GM18502 (cell line): ENCODE data around the gene BMF.
"Not testable (repeated sequence)": the region's sequence is repeated elsewhere in the genome, so short reads cannot be mapped to it uniquely, and the experiment has no call there.

Experiments
- ATAC-seq: cut with Tn5 transposase; IDR thresholded peaks from one replicate; pipeline ENCODE4 v1.9.1; 2021; ENCODE audit warnings: mild to moderate bottlenecking; ENCODE audit not compliant: unreplicated experiment, poor library complexity

The BMF gene

DNA sequence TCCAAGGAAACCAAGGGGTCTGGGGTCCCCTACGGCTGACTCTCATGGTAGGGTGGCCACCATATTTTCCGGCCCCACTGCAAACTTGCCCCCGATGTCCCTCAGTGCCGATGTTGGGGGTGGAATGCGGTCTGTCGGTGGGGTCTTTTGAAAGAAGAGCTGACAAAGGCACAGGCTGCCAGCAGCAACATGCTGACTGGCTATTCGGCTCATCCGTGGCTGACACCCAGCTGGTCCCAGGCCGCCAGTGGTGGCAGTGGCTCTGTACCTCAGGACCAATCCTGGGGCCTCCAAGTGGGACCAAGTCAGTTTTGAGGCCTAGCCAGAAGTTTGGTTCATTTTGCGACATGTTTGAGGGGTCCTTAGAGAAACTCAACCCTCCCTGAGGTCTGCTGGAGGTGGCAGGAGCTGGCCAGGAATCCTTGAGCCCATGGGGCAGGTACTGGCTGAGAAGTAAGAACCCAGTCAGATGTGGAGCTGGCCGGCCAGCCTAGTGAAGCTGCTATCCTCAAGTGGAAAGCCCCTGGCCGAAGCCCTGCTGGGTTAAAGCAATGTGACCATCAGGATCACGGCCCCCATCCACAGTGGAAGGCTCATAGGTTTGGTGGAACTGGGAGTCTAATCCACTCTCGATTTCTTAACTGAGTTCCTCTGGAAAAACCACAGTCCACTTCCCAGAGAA is 17.8 kb downstream of the BMF start:
- ATAC-seq: no peak

DNA sequence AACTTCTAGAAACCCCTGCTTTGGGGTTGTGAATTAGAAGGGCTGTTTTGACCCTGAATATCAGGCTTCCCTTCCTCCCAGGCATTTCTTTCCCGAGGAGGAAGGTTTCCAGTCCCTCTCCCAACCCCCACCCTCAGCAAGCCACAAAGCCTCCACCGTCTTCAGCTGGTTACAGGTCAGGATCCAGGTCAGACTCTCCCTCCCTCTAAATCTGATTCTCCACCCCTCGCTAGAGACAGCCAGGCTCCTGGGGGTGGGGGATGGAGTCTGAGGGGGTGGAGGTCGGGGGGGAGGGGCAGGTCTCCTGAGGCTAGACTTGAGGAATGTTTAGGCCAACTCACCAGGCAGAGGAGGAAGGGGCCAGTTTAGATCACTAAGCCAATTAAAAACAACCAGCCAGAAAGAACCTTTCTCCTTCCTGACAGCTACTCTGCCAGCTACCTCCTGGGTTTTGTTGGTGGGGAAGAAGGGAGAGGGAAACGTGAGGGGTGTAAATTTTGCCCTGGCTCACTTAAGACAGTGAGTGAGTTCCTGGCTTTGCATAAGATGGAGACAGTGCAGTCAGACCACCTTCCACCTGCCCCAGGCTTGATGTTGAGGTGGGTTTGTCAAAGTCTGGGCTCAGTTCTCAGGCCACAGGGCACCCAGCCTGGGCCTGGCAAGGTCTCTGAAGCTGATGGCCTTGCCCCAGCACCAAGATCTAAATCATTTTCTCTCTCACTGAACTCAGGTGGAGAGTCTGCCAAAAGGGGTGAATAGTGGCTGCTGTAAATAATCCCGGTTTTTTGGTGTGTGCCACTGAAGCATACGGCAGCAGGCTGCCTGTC is 19.5 kb downstream of the BMF start:
- no peak for ATAC-seq

DNA sequence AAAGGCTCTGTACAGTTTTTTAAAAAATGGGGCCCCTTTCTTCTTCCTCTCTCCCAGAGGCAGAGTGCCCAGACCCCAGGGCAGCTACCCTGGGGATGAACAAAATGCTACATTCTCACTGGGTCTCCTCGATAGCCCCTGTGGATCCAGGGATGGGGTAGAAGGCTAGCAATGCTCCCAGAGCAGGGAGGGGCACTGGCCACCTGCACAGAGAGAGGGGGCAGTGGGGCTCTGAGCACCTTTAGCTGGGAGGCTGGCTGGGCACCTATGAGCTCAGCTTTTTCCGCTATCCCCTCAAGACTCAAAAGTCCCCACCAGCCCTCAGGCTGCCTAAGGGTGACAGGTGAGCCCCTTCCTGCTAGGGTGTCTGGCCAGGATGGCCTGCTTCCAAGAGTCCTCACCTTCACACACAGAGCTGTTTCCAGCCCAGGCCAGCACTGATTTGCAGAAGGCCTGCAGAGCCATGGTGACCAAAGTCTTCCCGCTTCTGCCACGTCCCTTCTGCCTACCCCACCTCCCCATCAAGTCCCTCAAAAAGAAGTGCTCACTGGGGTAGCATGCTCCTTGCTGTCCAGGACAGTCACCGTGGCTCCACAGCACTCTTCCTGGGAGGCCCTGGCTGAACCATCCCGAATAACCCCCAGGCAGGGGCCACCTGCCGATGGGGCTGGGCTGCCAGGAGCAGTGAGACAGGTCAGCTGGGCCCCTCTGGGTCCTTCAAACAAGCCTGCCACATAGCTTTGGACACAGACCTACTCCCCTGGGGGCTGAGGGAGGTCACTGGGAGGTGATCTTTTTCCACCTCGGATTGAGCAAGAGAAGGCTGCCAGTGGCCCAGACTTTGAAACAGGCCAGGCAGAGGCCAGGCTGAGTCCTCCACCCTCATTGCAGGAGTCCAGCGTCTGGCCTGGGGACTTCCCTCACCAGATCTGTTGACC is 20.4 kb downstream of the BMF start:
- ATAC-seq: no peak

DNA sequence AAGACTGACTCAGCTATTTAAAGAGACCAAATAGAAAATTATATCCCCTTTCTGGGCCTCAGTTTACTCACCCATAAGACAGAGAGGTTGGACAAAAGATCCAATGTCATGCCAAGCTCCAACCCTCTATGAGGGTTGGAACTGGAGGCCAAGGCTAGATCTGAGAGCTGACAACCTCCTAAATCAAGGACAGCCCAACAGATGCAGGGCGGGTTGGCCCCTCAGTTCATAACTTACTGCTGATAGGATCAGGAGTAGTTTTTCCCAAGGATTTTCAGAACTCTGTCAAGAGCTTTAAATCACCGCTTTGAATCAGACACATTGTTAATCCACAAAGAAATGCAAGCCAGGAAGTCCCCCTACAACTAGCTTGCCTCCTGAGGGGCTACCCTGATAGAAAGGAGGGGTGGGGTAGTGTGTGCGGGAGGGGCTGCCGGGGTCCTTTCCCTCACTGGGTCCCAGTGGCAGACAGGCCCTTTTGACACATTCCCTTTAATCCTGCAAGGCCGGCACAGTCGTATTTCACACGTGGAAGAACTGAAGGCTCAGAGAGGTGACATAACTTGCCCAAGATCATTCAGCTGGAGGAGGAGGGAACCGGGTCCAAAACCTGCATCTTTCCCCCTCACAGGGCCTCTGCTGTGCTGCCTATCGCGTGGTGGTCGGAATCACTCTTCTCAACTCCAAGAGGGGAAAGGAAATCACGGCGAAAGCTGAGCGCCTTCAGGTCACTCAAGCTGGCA is 21.4 kb downstream of the BMF start:
- no peak for ATAC-seq

DNA sequence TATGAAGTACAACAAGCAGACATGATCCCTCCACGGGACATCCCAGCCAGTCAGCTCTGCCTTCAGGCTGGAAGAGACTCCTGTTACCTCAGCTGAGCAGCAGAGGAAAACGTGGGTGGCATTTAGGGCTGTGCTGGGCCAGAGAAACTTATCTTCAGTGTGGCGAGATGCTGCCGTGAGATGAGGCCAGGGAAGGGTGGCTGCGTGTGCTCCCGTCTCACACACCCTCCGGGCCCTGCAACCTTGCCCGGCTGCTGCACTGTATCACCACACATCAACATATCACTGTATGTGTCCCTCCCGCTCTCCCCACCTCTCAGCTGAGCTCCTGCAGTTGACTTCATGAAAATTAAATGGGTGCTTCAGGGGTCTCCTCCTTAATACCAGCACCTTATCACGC is 23.4 kb downstream of the BMF start:
- ATAC-seq: no peak

DNA sequence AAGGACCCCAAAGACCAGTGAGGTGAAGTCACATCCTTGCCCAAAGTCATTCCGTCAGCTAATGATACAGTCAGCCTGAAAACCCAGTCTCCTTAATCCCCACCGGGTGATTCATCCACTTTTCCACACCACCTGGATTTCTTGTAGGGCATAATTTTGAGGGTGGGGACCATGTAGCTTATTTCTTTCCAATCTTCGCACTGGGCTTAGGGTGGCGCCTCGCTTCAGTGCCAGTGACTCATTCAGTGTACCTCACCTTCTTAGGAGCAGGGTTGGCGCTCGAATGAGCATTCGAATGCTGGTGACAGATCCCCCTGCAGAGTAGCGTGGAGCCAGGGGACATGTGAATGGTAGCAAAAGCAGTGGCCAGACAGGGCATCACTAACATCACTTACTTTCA is 24.0 kb downstream of the BMF start:
- no peak for ATAC-seq

DNA sequence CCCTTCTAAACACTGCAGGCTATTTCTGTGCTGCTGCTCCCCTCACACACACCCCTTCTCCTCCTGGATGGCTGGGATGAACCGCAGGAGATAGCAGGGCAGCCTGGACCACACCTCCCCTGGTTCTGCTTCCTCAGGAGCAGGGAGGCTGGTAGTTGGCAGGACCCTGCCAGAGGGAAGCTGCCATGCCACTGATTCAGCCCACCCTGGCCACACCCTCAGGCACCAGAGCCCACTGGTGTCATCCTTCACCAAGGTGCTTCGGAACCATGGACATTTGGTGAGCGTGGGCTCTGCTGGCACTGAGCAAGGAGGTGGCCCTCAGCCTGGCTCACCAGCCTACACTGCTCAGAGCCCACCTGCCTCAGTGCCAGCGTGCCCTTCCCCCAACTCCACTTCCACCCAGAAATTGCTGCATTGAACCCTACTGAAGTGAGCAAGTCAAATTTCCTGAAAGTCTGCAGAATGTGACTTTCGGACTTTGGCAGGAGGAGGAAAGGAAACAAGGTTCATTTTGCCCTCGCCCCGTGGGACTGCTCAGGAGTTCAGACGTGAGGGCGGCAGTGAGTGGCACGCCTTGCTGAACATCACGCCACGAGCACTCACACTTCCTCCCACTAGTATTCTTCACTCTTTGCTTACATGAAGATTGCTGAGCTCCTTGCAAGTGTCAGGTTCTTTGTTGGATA is 26.3 kb downstream of the BMF start:
- ATAC-seq: no peak

DNA sequence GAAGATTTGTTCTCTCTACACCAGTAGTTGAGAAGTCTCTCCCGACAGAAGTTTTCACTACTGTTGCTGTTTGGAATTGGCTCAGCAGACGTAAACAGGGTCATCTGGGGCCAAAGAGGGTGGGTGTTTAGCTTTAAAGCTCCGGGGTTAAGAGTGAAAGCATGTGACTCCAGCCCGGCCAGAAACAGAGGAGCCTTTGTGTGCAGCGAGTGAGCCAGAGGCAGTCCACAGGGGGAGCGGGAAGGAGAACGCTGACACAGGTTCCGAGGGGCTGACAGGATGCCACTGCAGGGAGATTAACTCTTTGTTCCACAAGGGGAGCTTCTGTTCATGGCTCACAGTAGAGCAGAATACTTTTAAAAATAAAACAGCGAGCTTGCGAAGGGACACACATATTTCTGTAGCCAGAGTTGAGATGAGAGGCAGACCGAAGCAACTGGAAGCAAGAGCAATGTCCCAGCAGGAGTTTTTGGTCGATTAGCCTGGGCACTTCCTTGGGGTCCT is 26.9 kb downstream of the BMF start:
- no peak for ATAC-seq

DNA sequence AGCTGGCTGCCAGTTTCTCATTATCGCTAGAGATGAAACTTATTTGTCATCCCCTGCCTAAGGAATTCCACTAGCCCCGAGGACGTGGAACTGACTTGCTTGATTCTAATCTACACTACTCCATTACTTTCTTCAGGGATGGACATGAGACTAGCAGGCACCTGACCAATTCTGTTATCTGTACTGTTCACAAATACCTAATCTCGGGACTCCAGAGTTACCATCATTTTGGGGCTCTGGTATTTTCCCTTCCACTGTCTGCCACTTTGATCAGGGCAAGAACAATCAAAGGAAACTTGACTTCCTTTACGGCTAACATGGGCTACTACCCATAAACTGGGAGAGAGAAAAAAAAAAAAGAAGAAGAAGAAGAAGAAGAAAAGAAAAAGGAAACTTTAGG is 27.8 kb downstream of the BMF start:
- ATAC-seq: no peak

DNA sequence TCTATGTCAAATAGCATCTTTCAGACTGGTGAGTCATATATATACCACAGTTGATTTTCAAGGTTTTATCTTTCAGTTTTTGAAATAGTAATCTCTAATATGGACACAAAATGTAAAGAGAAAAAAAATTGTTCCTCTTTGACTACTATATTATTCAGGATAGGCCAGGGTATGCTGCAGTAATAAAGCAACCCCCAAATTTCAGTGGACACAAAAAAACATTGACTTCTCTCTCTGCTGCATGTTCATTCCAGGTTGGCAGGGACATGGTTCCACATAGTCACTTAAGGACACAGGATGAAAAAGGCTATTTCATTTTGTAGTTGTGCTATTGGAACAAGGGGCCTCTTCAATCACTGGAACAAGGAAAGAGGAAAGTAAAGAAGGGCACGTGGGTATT is 28.6 kb downstream of the BMF start:
- ATAC-seq: no peak

DNA sequence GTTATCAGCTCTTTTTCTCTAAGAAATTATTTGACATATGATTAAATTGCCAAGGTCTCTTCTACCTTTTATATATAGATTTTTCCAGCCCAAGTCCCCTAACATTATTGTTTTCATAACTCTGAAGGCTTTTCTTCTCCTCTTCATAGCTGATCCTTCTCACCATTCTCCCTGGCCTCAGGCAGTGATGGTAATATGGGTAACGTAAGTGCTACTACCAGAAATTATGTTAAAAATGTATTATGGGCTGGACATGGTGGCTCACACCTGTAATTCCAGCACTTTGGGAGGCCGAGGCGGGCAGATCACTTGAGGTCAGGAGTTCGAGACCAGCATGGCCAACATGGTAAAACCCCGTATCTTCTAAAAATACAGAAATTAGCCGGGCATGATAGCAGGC is 29.2 kb downstream of the BMF start:
- ATAC-seq: no peak

DNA sequence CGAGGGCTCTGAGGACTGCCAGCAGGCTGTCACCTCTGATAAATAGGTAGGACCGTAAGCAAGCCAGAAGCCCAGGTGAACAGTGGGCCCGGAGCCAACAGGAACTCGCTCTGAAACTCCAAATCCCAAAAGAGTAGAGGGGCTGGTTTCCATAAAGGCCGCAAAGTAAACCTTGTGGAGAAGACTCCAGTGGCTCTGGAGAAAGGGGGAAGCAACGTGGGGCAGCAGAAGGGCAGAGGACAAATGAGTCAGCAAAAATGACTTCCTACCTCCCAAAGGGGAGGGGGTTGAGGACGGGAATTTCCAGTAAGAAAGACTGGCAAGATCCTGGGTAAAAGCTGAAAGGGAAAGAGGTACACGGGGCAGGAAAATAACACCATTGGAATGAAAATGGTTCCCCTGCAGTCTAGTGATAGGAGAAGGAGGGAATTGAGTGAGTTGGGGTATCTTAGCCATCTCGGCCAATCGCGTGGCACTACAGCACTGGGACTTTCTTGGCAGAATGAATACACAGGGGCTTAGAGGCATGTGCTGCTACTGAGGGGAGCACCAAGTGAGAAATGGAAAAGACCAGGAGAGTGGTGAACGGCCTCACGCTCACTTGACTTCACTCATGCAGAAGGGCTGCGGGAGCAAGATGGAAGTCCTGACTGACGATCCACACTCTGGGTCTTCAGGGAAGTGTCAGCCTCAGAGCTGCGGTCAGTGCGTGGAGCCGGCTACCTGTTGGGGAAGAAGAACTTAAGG is 33.2 kb downstream of the BMF start:
- no peak for ATAC-seq

DNA sequence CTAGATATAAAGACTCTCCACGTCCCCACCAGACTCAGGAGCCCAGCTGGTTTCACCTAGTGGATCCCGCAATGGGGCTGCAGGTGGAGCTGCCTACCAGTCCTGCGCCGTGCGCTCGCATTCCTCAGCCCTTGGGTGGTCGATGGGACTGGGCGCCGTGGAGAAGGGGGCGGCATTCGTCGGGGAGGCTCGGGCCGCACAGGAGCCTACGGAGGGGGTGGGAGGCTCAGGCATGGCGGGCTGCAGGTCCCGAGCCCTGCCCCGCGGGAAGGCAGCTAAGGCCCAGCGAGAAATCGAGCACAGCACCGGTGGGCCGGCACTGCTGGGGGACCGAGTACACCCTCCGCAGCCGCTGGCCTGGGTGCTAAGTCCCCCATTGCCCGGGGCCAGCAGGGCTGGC is 34.0 kb downstream of the BMF start:
- not testable (repeated sequence) for ATAC-seq

DNA sequence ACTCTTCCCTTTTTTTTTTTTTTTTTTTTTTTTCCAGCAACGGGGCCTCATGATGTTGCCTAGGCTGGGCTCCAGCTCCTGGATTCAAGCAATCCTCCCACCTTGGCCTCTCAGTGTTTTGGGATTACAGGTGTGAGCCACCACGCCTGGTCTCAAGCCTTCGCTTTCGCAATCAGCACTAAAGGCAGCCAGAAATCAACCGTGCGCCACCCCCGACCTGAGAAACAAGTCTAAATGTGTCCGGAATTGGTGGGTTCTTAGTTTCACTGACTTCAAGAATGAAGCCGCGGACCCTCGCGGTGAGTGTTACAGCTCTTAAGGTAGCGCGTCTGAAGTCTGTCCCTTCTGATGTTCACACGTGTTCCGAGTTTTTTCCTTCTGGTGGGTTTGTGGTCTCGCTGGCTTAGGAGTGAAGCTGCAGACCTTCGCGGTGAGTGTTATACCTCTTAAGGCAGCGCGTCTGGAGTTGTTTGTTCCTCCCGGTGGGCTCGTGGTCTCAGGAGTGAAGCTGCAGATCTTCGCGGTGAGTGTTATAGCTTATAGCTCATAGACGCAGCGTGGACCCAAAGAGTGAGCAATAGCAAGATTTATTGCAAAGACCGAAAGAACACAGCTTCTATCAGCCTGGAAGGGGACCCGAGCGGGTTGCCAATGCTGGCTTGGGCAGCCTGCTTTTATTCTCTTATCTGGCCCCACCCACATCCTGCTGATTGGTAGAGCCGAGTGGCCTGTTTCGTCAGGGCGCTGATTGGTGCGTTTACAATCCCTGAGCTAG is 34.8 kb downstream of the BMF start:
- not testable (repeated sequence) for ATAC-seq

DNA sequence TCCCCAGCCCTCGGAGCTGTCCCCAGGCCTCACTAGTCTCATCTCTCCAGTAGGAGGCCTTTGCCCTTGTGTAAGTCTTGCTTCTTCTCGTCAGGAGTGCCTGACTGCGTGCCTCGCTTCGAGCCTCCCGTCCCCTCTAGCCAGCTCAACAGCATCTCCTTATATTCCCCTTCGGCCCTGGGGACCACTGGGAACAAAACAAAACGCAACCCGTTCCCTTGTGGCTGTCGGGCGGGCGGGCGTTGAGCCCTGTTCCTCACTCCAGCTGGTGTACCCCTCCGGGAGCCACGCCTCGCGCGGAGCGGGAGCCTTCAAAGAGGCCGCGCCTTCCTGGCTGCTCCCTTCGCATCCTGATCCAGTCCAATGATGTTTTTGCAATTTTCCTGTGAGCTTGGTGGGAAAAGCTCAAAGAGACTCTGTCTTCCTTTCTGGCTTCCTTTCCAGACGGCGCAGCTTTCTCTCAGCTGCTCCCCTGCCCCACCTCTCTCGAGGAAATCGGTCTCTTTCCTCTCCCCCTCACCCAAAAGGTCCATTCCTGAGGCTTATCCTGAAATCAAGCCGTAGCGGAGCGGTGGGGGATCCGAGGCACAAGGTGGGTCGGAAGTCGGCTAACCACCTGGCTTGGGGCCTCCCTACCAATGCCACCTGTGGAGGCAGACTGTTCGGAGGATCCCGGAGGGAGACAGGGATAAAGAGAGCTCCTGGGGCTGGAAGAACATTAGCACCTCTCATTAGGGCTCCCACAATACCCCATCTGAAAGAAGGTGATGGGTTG is 36.3 kb downstream of the BMF start:
- no peak for ATAC-seq

DNA sequence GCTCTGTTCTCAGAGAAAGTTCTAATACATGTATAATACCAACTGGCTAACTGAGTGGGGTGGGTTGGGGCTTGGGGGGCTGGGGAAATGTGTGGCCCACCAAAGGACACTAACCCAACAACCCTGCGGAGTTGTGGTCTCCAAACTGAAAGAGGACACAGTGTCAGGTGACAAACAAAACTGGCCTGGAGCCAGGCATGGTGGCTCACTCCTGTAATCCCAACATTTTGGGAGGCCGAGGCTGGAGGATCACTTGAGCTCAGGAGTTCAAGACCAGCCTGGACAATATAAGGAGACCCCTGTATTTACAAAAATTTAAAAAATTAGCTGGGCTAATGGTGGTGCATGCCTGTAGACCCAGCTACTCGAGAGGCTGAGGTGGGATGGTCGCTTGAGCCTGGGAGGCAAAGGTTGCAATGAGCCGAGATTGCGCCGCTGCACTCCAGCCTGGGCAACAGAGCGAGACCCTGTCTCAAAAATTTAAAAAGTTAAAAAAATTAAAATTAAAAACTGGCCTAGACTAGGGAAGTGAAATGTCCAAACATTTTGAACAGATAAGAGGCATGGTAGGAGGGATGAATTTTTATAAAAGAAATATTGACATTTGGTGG is 38.0 kb downstream of the BMF start:
- ATAC-seq: no peak

DNA sequence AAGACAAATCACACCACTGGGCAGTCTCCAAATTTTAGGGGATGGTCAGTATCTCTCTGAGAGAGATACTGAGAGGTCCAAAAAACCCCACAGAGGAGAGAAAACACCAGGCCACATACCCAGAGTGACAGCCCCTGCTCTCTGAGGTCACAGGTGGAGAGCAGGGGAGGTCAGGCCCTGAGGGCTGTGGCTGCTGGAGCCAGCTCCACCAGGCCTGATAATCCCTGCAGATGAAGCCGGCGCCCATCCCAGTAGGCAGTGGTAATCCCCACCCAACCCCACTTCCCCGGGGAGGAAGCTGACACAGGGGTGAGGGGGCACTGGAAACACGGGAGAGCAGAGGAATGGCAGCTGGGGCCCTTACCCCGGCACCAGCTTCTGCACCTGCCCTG is 38.5 kb downstream of the BMF start:
- ATAC-seq: no peak
